ENCODE data around the gene ENTPD2.

GRCh38 chr9:137011907-137012675 lies 41.8 kb downstream of the ENTPD2 start:
- TF ChIP-seq, protein P1, sequence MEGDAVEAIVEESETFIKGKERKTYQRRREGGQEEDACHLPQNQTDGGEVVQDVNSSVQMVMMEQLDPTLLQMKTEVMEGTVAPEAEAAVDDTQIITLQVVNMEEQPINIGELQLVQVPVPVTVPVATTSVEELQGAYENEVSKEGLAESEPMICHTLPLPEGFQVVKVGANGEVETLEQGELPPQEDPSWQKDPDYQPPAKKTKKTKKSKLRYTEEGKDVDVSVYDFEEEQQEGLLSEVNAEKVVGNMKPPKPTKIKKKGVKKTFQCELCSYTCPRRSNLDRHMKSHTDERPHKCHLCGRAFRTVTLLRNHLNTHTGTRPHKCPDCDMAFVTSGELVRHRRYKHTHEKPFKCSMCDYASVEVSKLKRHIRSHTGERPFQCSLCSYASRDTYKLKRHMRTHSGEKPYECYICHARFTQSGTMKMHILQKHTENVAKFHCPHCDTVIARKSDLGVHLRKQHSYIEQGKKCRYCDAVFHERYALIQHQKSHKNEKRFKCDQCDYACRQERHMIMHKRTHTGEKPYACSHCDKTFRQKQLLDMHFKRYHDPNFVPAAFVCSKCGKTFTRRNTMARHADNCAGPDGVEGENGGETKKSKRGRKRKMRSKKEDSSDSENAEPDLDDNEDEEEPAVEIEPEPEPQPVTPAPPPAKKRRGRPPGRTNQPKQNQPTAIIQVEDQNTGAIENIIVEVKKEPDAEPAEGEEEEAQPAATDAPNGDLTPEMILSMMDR (conservative IDR thresholded peaks at IDR 0.05): no peak
- no peak for TF ChIP-seq ZFX (IDR thresholded peaks at IDR 0.05)
